GM19324 (cell line): ENCODE results near the gene SPINT2.

Source experiments
- ATAC-seq: cut with Tn5 transposase; IDR thresholded peaks from one replicate; pipeline ENCODE4 v1.9.1; 2021; ENCODE audit warnings: mild to moderate bottlenecking, moderate library complexity; ENCODE audit not compliant: unreplicated experiment, low FRiP score

The SPINT2 gene

GRCh38 chr19:38289955-38290354 lies 25.6 kb downstream of the SPINT2 start:
- ATAC-seq, result no peak

- ATAC-seq, result no peak
Observed at GRCh38 chr19:38290631-38291147, 26.3 kb downstream of the SPINT2 start.

- ATAC-seq, result no peak
Observed at GRCh38 chr19:38291855-38292254, 27.5 kb downstream of the SPINT2 start.

- ATAC-seq, result no peak
Observed at GRCh38 chr19:38293281-38293680, 28.9 kb downstream of the SPINT2 start.

GRCh38 chr19:38294090-38294489 lies 29.7 kb downstream of the SPINT2 start:
- no peak for ATAC-seq

GRCh38 chr19:38298821-38299680 lies 34.7 kb downstream of the SPINT2 start:
- no peak for ATAC-seq

GRCh38 chr19:38303517-38304351 lies 39.4 kb downstream of the SPINT2 start, which contains the start of gene C19orf33:
TSS of gene C19orf33 (plus strand) at chr19:38304251. CDS start at chr19:38304262, 11 bp downstream.
- no peak for ATAC-seq

- ATAC-seq, result no peak
Observed at GRCh38 chr19:38304352-38304865, 40.0 kb downstream of the SPINT2 start.

GRCh38 chr19:38304866-38305429 lies 40.6 kb downstream of the SPINT2 start:
- no peak for ATAC-seq

- ATAC-seq, result no peak
Observed at GRCh38 chr19:38306236-38306635, 41.9 kb downstream of the SPINT2 start.

GRCh38 chr19:38307076-38307475 lies 42.7 kb downstream of the SPINT2 start:
- no peak for ATAC-seq

- ATAC-seq, result no peak
Observed at GRCh38 chr19:38307597-38307996, 43.2 kb downstream of the SPINT2 start.

- no peak for ATAC-seq
Observed at GRCh38 chr19:38308006-38308766, 43.8 kb downstream of the SPINT2 start.

GRCh38 chr19:38308926-38309614 lies 44.7 kb downstream of the SPINT2 start:
- ATAC-seq, result no peak

GRCh38 chr19:38309615-38310278 lies 45.4 kb downstream of the SPINT2 start:
- ATAC-seq, result no peak

GRCh38 chr19:38310279-38310670 lies 45.9 kb downstream of the SPINT2 start:
- ATAC-seq, result no peak

- ATAC-seq, result no peak
Observed at GRCh38 chr19:38310986-38311385, 46.6 kb downstream of the SPINT2 start.

- ATAC-seq, result peak; percentile 87
Observed at GRCh38 chr19:38315657-38316476, 51.5 kb downstream of the SPINT2 start, which contains the start of gene YIF1B. TSS of gene YIF1B (minus strand) at chr19:38315947. CDS start at chr19:38315917, 30 bp downstream.
